GM12801 (cell line): ENCODE measurements around the gene LSM4.

ENCODE experiments used
- CTCF ChIP-seq: IDR thresholded peaks from one replicate; pipeline ENCODE4 v1.5.1; 2011; ENCODE audit warnings: control low read depth; ENCODE audit not compliant: insufficient read length; ENCODE audit errors: extremely low read depth

LSM4 gene

DNA sequence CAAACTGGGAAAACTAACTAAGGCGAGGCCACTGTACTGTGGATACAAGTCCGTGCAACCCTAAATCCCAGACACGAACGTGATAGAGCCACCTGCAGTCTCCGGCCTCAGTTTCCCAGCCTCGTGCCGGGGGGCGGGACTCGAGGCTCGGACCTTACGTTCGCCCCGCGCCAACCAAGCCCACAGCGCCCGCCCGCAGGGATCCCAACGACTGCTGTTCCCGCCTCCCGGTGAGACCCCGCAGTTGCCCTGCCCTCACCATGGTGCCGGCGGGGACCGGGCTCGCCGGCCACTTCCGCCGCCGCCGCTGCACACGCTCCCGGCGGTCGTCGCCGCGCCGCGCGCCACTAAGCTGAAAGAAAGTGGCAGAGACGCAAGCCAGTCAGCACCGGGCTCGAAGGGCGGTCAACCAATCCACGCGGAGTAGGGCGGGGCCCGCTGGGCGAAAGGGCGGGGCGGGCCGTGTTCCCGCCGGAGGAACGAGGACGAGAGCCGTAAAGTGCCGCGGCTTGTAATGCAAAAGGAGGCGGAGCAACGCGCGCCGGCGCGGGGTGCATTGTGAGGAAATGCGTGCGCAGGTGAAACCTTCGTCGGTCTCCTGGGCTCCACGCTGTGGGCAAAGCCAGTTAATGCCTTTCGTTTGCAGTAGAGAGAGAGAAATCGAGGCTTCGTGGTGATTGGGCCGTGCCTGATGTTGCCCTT is at the start of gene LSM4:
LSM4 (minus strand) TSS at position 318 of the 702 bp plus-strand sequence; CDS start at position 262, 56 bp downstream.
- TF ChIP-seq CTCF, result no peak

DNA sequence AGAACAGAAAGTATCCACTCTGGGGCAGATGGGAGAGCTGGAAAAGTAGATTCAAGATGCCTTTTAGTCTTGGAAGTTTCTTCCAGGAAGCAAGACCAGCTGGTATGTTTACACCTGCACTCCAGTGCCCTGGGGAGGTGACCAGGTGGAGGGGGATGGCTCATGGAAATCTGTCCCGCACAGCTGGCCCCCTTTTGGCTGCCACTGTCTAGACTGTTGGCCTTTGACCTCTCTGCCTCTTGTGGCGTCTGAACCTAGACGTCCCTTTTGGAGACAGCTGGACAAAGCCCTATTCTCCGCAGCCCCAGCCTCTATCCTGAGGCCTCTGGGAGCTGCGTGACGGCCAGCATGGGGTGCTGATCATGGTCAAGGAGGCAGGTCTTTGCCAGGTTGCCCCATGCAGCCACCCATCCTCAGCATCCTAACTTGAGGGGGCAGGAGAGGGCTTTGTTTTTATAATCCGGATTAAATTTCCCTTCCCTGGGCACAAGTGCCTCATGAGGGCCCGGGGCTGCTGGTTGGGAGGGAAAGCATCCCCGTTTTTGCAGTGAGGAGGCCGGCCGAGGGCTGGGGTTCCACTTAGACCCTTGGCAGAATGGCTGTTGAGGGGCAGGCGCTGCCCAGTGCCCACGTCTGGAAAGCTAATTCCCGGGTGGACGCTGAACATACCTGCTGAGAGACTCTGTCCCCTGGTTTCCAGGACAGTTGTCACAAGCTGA is 45.8 kb upstream of the LSM4 start:
- TF ChIP-seq CTCF, result no peak

DNA sequence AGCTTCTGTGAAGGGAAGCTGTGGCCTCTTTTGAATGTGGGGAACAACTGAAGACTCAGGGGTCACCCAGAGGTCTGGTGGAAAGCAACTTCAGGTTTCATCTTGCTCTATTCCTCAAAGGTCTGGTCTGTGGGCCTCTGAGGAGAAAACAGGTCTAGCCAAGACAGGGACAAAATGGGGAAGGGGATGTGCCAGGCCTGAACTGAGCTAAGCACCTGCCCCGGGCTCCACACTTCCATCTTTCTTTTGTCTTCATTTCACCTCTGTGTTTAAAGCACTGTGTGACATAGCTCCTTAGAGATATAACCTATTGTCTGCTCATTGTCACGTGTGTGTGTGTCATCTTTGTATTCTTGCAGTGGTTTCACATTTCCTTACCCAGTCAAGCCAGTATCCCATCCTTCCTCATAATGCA is 43.2 kb upstream of the LSM4 start:
- no peak for TF ChIP-seq CTCF

- TF ChIP-seq CTCF, result no peak
Measured at GRCh38 chr19:18364826-18365528, 42.1 kb upstream of the LSM4 start.

- no peak for TF ChIP-seq CTCF
Measured at GRCh38 chr19:18363787-18364186, 40.9 kb upstream of the LSM4 start.

- TF ChIP-seq CTCF, result no peak
Measured at GRCh38 chr19:18362934-18363542, 40.2 kb upstream of the LSM4 start.

DNA sequence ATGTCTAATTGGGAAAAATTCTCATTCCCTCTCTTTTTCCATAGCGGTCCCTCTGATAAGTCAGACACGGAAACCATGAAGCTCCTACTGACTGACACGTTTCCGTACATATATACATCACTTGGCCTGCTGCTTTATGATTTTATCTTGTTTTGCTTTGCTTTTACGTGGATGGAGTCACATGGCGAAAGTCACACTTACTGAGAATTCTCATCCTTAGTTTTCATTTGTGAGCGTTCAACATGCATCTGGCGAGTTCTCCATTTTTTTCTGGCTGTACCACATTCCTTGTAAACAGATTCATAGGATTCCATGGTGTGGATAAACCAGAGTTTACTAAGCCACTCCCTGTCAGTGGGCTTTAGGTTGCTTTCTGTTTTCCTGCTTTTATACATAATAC is 38.8 kb upstream of the LSM4 start:
- TF ChIP-seq CTCF, result no peak
